ENCODE results near the gene SOX18.
A peak's percentile ranks its signal among the peaks of the same experiment; 100 is the strongest.

SOX18 gene

DNA sequence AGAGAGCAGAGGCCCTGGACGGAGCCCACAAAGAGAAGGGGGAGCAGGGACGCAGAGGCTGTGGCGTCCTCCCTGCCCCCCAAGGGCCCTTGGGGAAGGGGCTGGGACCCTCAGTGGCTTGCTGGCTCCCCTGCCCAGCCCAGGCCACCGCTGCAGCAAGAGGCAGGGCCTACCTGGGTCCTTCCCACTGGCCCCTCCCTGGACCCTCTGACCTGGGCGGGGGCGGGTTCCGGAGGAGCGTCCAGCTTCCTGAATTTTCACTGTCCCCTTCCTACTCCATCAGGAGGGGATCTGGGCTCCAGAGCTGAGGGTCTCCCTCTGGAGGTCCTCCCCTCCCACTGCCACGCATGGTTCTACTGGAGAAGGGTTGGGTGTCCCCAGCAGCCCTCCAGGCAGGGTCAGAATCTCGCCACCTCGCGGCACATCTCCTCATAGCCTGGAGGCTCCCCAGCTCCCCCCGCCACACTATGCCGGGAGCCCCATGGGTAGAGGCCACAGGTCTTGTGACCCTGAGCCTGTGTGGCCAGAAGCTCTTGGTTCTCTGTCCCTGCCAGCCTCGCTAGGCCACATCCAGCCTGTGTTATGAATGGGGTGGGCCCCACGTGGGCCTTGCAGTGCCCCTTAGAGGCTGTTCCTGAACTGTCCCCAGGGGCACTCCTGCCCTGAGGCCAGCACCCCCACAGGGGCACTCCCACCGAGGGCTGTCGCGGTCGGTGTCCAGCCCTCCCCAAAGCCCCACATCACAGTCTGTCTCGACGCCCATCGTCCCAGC lies 1.0 kb upstream of the SOX18 start:
- Histone ChIP-seq H4K91ac (ENCODE audit: low read depth, low read length) (no peak overlapping the region), H4K8ac (ENCODE audit: low read depth, low read length) (no peak overlapping the region), H3K14ac (ENCODE audit: low read length) (no peak overlapping the region), H3K9ac (ENCODE audit: low read length) (no peak overlapping the region), H3K4me1 (ENCODE audit: control insufficient read depth in 1 of 2, insufficient read depth in 2 of 2, low read length in 2 of 2) (peaks cover 12 to 24% of the 10 kb centered on the region in 2 experiments), H3K9me3 (ENCODE audit: insufficient read depth, low read depth, low read length) (no peaks in the 10 kb centered on the region), H3K4ac (ENCODE audit: low read depth, low read length) (no peak overlapping the region), H2BK120ac (ENCODE audit: insufficient read depth, low read length, poor library complexity) (no peak overlapping the region), H3K27ac (ENCODE audit: low read depth, low read length) (no peak overlapping the region), H2AFZ (ENCODE audit: insufficient read depth, low read length, poor library complexity) (no peak overlapping the region), H3K4me3 (ENCODE audit: low read depth, low read length) (no peak overlapping the region), H3K36me3 (ENCODE audit: control insufficient read depth in 1 of 2, insufficient read depth in 2 of 2, low read length in 2 of 2) (no peaks in the 10 kb centered on the region), H3K18ac (ENCODE audit: low read length) (no peak overlapping the region), H4K12ac (ENCODE audit: low read depth, low read length) (no peak overlapping the region), H3K79me2 (ENCODE audit: control insufficient read depth, insufficient read depth, low read length, poor library complexity) (no peaks in the 10 kb centered on the region), H3K27me3 (ENCODE audit: insufficient read depth, low read length) (peaks cover 37% of the 10 kb centered on the region), H2AK5ac (ENCODE audit: low read length) (no peak overlapping the region), H3K23ac (ENCODE audit: low read length) (no peak overlapping the region), H3K4me2 (ENCODE audit: low read length) (no peak overlapping the region), H2BK5ac (ENCODE audit: low read depth, low read length, poor library complexity) (no peak overlapping the region), H3K79me1 (ENCODE audit: low read length) (peaks cover 7% of the 10 kb centered on the region), H2BK12ac (ENCODE audit: low read length) (no peak overlapping the region)
- WGBS (ENCODE audit: extremely low coverage, insufficient coverage, insufficient read length), result no CpG with 5 or more reads among the region's 23 CpGs
- no peak for DNase-seq

DNA sequence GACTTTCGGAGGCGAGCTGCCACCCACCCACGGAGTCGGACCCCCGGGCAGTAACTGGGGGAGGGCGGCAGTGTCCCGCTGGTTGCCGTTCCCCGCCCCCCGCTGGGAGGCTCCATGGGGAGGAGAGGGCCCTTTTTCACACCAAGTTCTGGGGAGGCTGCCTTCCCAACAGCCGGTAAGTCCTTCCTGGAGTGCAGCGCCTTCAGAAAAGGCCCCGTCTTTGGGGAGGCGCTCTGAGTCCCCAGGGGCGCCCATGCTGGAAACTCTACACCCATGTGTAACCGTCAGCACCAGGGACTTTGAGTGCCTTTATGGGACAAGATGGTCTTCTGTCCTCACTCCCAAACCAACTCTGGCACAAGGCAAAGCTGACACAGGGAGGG lies 430 bp upstream of the SOX18 start:
- Histone ChIP-seq H3K4ac (ENCODE audit: low read depth, low read length) (no peak overlapping the region), H3K4me1 (ENCODE audit: control insufficient read depth in 1 of 2, insufficient read depth in 2 of 2, low read length in 2 of 2) (peaks cover 8 to 21% of the 10 kb centered on the region in 2 experiments), H3K27me3 (ENCODE audit: insufficient read depth, low read length) (peaks cover 37% of the 10 kb centered on the region), H3K4me2 (ENCODE audit: low read length) (peak overlapping the region; percentile 7), H3K79me2 (ENCODE audit: control insufficient read depth, insufficient read depth, low read length, poor library complexity) (no peaks in the 10 kb centered on the region), H3K14ac (ENCODE audit: low read length) (no peak overlapping the region), H2BK120ac (ENCODE audit: insufficient read depth, low read length, poor library complexity) (no peak overlapping the region), H3K9ac (ENCODE audit: low read length) (no peak overlapping the region), H2BK5ac (ENCODE audit: low read depth, low read length, poor library complexity) (no peak overlapping the region), H3K27ac (ENCODE audit: low read depth, low read length) (no peak overlapping the region), H2BK12ac (ENCODE audit: low read length) (no peak overlapping the region), H3K9me3 (ENCODE audit: insufficient read depth, low read depth, low read length) (no peaks in the 10 kb centered on the region), H3K23ac (ENCODE audit: low read length) (no peak overlapping the region), H2AK5ac (ENCODE audit: low read length) (no peak overlapping the region), H3K4me3 (ENCODE audit: low read depth, low read length) (no peak overlapping the region), H3K36me3 (ENCODE audit: control insufficient read depth in 1 of 2, insufficient read depth in 2 of 2, low read length in 2 of 2) (no peaks in the 10 kb centered on the region), H4K91ac (ENCODE audit: low read depth, low read length) (no peak overlapping the region), H4K8ac (ENCODE audit: low read depth, low read length) (no peak overlapping the region), H3K79me1 (ENCODE audit: low read length) (peaks cover 4% of the 10 kb centered on the region), H2AFZ (ENCODE audit: insufficient read depth, low read length, poor library complexity) (no peak overlapping the region), H4K12ac (ENCODE audit: low read depth, low read length) (no peak overlapping the region), H3K18ac (ENCODE audit: low read length) (no peak overlapping the region)
- no peak for DNase-seq
- WGBS (ENCODE audit: extremely low coverage, insufficient coverage, insufficient read length), result no CpG with 5 or more reads among the region's 16 CpGs

DNA sequence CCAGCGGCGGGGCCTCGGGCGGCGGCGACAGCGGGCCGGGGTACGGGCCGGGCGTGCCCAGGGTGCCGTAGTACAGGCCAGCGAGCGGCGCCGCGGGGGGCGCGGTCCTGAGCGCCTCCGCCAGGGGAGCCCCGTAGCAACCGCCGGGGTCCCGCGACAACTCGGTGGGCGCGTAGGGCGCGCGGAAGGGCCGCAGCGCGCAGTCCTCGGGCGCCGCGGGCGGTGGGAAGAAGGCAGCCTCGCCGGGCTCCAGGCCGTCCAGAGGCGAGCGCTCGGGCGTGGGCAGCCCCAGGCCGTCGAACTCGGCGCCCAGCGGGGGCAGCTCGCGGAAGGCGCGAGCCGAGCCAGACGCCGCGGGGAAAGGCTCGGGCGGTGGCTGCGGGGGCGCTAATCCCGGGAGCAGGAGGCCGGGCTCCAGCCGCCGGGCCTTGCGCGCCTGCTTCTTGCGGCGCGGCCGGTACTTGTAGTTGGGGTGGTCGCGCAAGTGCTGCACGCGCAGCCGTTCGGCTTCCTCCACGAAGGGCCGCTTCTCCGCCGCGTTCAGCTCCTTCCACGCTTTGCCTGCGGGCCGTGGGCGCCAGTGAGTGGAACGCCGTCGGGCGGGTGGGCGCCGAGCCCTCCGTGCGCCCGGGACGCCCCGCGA lies 916 bp downstream of the SOX18 start:
- H3K14ac ChIP-seq (ENCODE audit: low read length), result no peak overlapping the region
- no peaks in the 10 kb centered on the region for H3K79me2 ChIP-seq (ENCODE audit: control insufficient read depth, insufficient read depth, low read length, poor library complexity)
- no peak overlapping the region for H3K18ac ChIP-seq (ENCODE audit: low read length)
- H2BK12ac ChIP-seq (ENCODE audit: low read length), result no peak overlapping the region
- no peak overlapping the region for H3K27ac ChIP-seq (ENCODE audit: low read depth, low read length)
- DNase-seq, result no peak
- no peak overlapping the region for H2BK5ac ChIP-seq (ENCODE audit: low read depth, low read length, poor library complexity)
- H4K12ac ChIP-seq (ENCODE audit: low read depth, low read length), result no peak overlapping the region
- no peak overlapping the region for H4K8ac ChIP-seq (ENCODE audit: low read depth, low read length)
- H2AK5ac ChIP-seq (ENCODE audit: low read length), result no peak overlapping the region
- H3K9me3 ChIP-seq (ENCODE audit: insufficient read depth, low read depth, low read length), result no peaks in the 10 kb centered on the region
- no peak overlapping the region for H3K23ac ChIP-seq (ENCODE audit: low read length)
- peaks cover 37% of the 10 kb centered on the region for H3K27me3 ChIP-seq (ENCODE audit: insufficient read depth, low read length)
- no peaks in the 10 kb centered on the region for H3K36me3 ChIP-seq (ENCODE audit: control insufficient read depth in 1 of 2, insufficient read depth in 2 of 2, low read length in 2 of 2)
- H3K4ac ChIP-seq (ENCODE audit: low read depth, low read length), result no peak overlapping the region
- no peak overlapping the region for H3K9ac ChIP-seq (ENCODE audit: low read length)
- no peak overlapping the region for H2BK120ac ChIP-seq (ENCODE audit: insufficient read depth, low read length, poor library complexity)
- no peaks in the 10 kb centered on the region for H3K79me1 ChIP-seq (ENCODE audit: low read length)
- WGBS (ENCODE audit: extremely low coverage, insufficient coverage, insufficient read length), result no CpG with 5 or more reads among the region's 101 CpGs
- peak overlapping the region; percentile 51 for H3K4me2 ChIP-seq (ENCODE audit: low read length)
- H4K91ac ChIP-seq (ENCODE audit: low read depth, low read length), result no peak overlapping the region
- no peak overlapping the region for H3K4me3 ChIP-seq (ENCODE audit: low read depth, low read length)
- H2AFZ ChIP-seq (ENCODE audit: insufficient read depth, low read length, poor library complexity), result no peak overlapping the region
- H3K4me1 ChIP-seq (ENCODE audit: control insufficient read depth in 1 of 2, insufficient read depth in 2 of 2, low read length in 2 of 2), result peaks cover 0 to 14% of the 10 kb centered on the region in 2 experiments

DNA sequence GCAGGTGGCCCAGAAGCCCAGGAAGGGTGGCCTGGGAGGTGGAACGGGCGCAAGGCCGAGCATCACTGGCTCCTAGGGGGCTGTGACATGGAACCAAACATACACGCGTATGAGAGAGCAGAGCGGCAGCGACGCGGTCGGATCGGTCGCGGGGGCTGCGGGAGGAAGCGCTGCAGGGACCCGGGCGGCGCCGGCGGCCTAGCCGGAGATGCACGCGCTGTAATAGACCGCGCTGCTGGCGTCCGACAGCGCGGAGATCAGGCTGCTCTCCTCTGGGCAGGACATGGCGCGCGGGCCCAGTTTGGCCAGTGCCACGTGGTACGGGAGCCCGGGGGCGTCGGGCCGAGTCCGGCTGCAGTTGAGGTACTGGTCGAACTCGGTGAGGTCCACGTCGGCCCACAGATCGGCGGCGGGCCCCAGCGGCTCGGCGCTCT lies 1.5 kb downstream of the SOX18 start:
- Histone ChIP-seq H3K4me1 (ENCODE audit: control insufficient read depth in 1 of 2, insufficient read depth in 2 of 2, low read length in 2 of 2) (peaks cover 0 to 14% of the 10 kb centered on the region in 2 experiments), H3K79me1 (ENCODE audit: low read length) (no peaks in the 10 kb centered on the region), H2BK12ac (ENCODE audit: low read length) (no peak overlapping the region), H3K9ac (ENCODE audit: low read length) (no peak overlapping the region), H3K4me3 (ENCODE audit: low read depth, low read length) (no peak overlapping the region), H3K79me2 (ENCODE audit: control insufficient read depth, insufficient read depth, low read length, poor library complexity) (no peaks in the 10 kb centered on the region), H3K4ac (ENCODE audit: low read depth, low read length) (no peak overlapping the region), H3K36me3 (ENCODE audit: control insufficient read depth in 1 of 2, insufficient read depth in 2 of 2, low read length in 2 of 2) (no peaks in the 10 kb centered on the region), H3K23ac (ENCODE audit: low read length) (no peak overlapping the region), H3K9me3 (ENCODE audit: insufficient read depth, low read depth, low read length) (no peaks in the 10 kb centered on the region), H2BK120ac (ENCODE audit: insufficient read depth, low read length, poor library complexity) (no peak overlapping the region), H2AK5ac (ENCODE audit: low read length) (no peak overlapping the region), H3K27me3 (ENCODE audit: insufficient read depth, low read length) (peaks cover 37% of the 10 kb centered on the region), H3K4me2 (ENCODE audit: low read length) (peak overlapping the region; percentile 51), H4K12ac (ENCODE audit: low read depth, low read length) (no peak overlapping the region), H2AFZ (ENCODE audit: insufficient read depth, low read length, poor library complexity) (no peak overlapping the region), H4K91ac (ENCODE audit: low read depth, low read length) (no peak overlapping the region), H3K14ac (ENCODE audit: low read length) (no peak overlapping the region), H3K18ac (ENCODE audit: low read length) (no peak overlapping the region), H4K8ac (ENCODE audit: low read depth, low read length) (no peak overlapping the region), H2BK5ac (ENCODE audit: low read depth, low read length, poor library complexity) (no peak overlapping the region), H3K27ac (ENCODE audit: low read depth, low read length) (no peak overlapping the region)
- no CpG with 5 or more reads among the region's 49 CpGs for WGBS (ENCODE audit: extremely low coverage, insufficient coverage, insufficient read length)
- no peak for DNase-seq

Data from trophoblast cell (in vitro differentiated cells and primary cell).